MCF 10A (cell line): ENCODE data around the gene OTOL1. TPM values are rescaled to one million over a fixed set of nuclear protein-coding genes. Genes with fewer than 3 reads are reported as not detected.

ENCODE experiments used
- BruUV-seq: library from RNA; stranded (reverse); fragments of 400-500 nt; replicated peaks from 2 replicates; lab custom pipeline; 2021; lab: Mats Ljungman, UMichigan
- CTCF ChIA-PET: fragments of 300-600 bp; sonication (Branson Sonifier 250); formaldehyde crosslinking; extraction: SDS; loops from one replicate; lab custom pipeline; 2021; ENCODE audit warnings: antibody characterized with exemption, inconsistent platforms; lab: Yijun Ruan, JAX
- POLR2A ChIA-PET: fragments of 300-600, 350-650 bp; sonication (Branson Sonifier 250); formaldehyde crosslinking; extraction: SDS; loops from one replicate; lab custom pipeline; 2020; ENCODE audit warnings: antibody characterized with exemption, inconsistent platforms; lab: Yijun Ruan, JAX
- DNase-seq: peaks from one replicate; pipeline ENCODE4 v3.0.0-alpha.2; 2018; ENCODE audit not compliant: unreplicated experiment
- H3K27ac Mint-ChIP-seq: one replicate; pipeline ENCODE4 v1.8.0; 2022; ENCODE audit warnings: mild to moderate bottlenecking, low read depth, mixed read lengths; ENCODE audit not compliant: unreplicated experiment
- H3K27me3 Mint-ChIP-seq: one replicate; pipeline ENCODE4 v1.8.0; 2022; ENCODE audit warnings: mixed read lengths; ENCODE audit not compliant: insufficient read depth, unreplicated experiment
- H3K36me3 Mint-ChIP-seq: one replicate; pipeline ENCODE4 v1.8.0; 2022; ENCODE audit warnings: mild to moderate bottlenecking, moderate library complexity, mixed read lengths; ENCODE audit not compliant: insufficient read depth, unreplicated experiment
- H3K4me1 Mint-ChIP-seq: one replicate; pipeline ENCODE4 v1.8.0; 2022; ENCODE audit warnings: mixed read lengths; ENCODE audit not compliant: insufficient read depth, unreplicated experiment
- H3K4me3 Mint-ChIP-seq: one replicate; pipeline ENCODE4 v1.8.0; 2022; ENCODE audit warnings: mild to moderate bottlenecking, moderate library complexity, mixed read lengths; ENCODE audit not compliant: unreplicated experiment
- H3K9me3 Mint-ChIP-seq: one replicate; pipeline ENCODE4 v1.8.0; 2022; ENCODE audit warnings: mixed read lengths; ENCODE audit not compliant: unreplicated experiment
- CTCF ChIP-seq: fragments of 200-600 bp; IDR thresholded peaks from one replicate; pipeline ENCODE4 v1.8.0; 2022; ENCODE audit warnings: antibody characterized with exemption, mild to moderate bottlenecking; ENCODE audit not compliant: unreplicated experiment
- intact Hi-C: fragments of 100-400 bp; cut with micrococcal nuclease; formaldehyde crosslinking; loops from 2 replicates; pipeline ENCODE4 v1.14.1; 2022
- total RNA-seq: library from RNA; stranded (reverse); gene quantifications from 2 replicates; pipeline ENCODE4 v1.2.3, GENCODE V29; 2022

Gene OTOL1
- total RNA-seq, 1 experiment from 2014 or later, result not detected

GRCh38 chr3:161503271-161503670, 6.7 kb downstream of the OTOL1 start:
- Mint-ChIP-seq H3K36me3 (no peaks in the 10 kb centered on the region), H3K4me3 (no peak overlapping the region), H3K9me3 (no peaks in the 10 kb centered on the region), H3K27me3 (no peaks in the 10 kb centered on the region), H3K27ac (no peak overlapping the region), H3K4me1 (peaks cover 10% of the 10 kb centered on the region)
- intact Hi-C loops, result no loop called here
- BruUV-seq, result no TSS peak
- CTCF ChIA-PET, result no interaction called here
- TF ChIP-seq CTCF, result no peak
- DNase-seq, result no peak
- POLR2A ChIA-PET, result no interaction called here

GRCh38 chr3:161508852-161509477, 12.4 kb downstream of the OTOL1 start:
- H3K27ac Mint-ChIP-seq, result no peak overlapping the region
- H3K36me3 Mint-ChIP-seq, result no peaks in the 10 kb centered on the region
- H3K27me3 Mint-ChIP-seq, result no peaks in the 10 kb centered on the region
- DNase-seq, result peak; percentile 45
- no TSS peak for BruUV-seq
- H3K4me3 Mint-ChIP-seq, result no peak overlapping the region
- peak; percentile 47 for TF ChIP-seq CTCF
- H3K9me3 Mint-ChIP-seq, result no peaks in the 10 kb centered on the region
- CTCF ChIA-PET, result interaction anchor here (0.6 to 1.8 kb wide), 13 partner anchors 8 to 1547 kb away, joined by 3 to 8 read pairs (median 3); no protein-coding TSS in a partner anchor
- intact Hi-C loops, result no loop called here
- POLR2A ChIA-PET, result no interaction called here
- no peaks in the 10 kb centered on the region for H3K4me1 Mint-ChIP-seq

GRCh38 chr3:161510510-161511260, 14.1 kb downstream of the OTOL1 start:
- Mint-ChIP-seq H3K27ac (no peak overlapping the region), H3K4me1 (no peaks in the 10 kb centered on the region), H3K4me3 (no peak overlapping the region), H3K27me3 (no peaks in the 10 kb centered on the region), H3K9me3 (no peaks in the 10 kb centered on the region), H3K36me3 (no peaks in the 10 kb centered on the region)
- DNase-seq, result no peak
- CTCF ChIA-PET, result interaction anchor here (0.7 to 1.8 kb wide), 7 partner anchors 10 to 322 kb away, joined by 3 to 5 read pairs (median 3); no protein-coding TSS in a partner anchor
- intact Hi-C loops, result no loop called here
- TF ChIP-seq CTCF, result no peak
- BruUV-seq, result no TSS peak
- POLR2A ChIA-PET, result no interaction called here

- TF ChIP-seq CTCF, result no peak
- intact Hi-C loops, result no loop called here
- H3K36me3 Mint-ChIP-seq, result no peaks in the 10 kb centered on the region
- no peak overlapping the region for H3K27ac Mint-ChIP-seq
- POLR2A ChIA-PET, result no interaction called here
- DNase-seq, result no peak
- H3K4me1 Mint-ChIP-seq, result no peaks in the 10 kb centered on the region
- no peaks in the 10 kb centered on the region for H3K9me3 Mint-ChIP-seq
- H3K4me3 Mint-ChIP-seq, result no peak overlapping the region
- CTCF ChIA-PET, result interaction anchor here (0.6 to 1.5 kb wide), 2 partner anchors 15 to 401 kb away, joined by 3 read pairs; no protein-coding TSS in a partner anchor
- no TSS peak for BruUV-seq
- H3K27me3 Mint-ChIP-seq, result no peaks in the 10 kb centered on the region
Measured at GRCh38 chr3:161523916-161524315, 27.3 kb downstream of the OTOL1 start.
